ENCODE data around the gene AIRE. TPM values are rescaled to one million over a fixed set of nuclear protein-coding genes. Genes with fewer than 3 reads are reported as not detected.
"Not testable (repeated sequence)": the region's sequence is repeated elsewhere in the genome, so short reads cannot be mapped to it uniquely, and the experiment has no call there.

Gene AIRE
- total RNA-seq, 1 experiment from 2014 or later = not detected

GRCh38 chr21:44291078-44291935 lies 5.6 kb downstream of the AIRE start:
- no peak for DNase-seq (ENCODE audit: low read depth)

- DNase-seq (ENCODE audit: low read depth) = no peak
Measured at GRCh38 chr21:44291936-44292811, 6.5 kb downstream of the AIRE start.

DNA sequence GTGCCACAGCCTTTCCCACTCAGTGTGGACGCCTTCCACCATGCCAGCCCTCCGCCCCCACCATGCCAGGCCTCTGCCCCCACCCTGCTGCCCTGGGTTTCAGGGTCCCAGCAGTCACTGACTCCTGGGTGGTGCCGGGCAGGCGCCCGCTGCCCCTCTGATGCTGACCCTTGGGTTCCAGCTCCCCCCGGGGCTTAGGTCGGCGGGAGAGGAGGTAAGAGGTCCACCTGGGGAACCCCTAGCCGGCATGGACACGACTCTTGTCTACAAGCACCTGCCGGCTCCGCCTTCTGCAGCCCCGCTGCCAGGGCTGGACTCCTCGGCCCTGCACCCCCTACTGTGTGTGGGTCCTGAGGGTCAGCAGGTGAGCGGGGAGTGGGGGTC lies 7.1 kb downstream of the AIRE start:
- DNase-seq (ENCODE audit: low read depth) = no peak

- no peak for DNase-seq (ENCODE audit: low read depth)
Measured at GRCh38 chr21:44293551-44294231, 8.0 kb downstream of the AIRE start.

- DNase-seq (ENCODE audit: low read depth) = peak; percentile 61
Measured at GRCh38 chr21:44294391-44295162, 8.9 kb downstream of the AIRE start.

GRCh38 chr21:44295163-44295573 lies 9.5 kb downstream of the AIRE start:
- DNase-seq (ENCODE audit: low read depth) = peak; percentile 42

GRCh38 chr21:44295646-44296045 lies 10.0 kb downstream of the AIRE start:
- DNase-seq (ENCODE audit: low read depth) = no peak

DNA sequence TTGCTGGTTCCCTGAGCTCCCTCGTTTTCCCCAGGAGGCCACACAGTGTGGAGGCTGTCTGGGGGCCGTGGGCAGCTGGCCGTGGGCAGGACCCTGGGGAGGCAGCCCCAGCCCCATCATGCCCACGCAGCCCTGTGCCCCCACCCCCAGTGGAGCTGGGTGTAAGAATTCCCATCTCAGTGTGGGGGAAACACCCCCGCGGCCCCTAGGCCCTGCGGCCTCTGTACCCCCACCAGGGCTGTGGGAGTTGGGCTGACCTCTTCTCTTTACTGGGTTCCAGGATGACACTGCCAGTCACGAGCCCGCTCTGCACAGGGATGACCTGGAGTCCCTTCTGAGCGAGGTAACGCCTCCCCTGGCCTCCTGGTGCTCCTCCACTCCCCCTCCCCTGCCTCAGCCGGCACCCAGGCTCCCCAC lies 10.4 kb downstream of the AIRE start:
- no peak for DNase-seq (ENCODE audit: low read depth)

DNA sequence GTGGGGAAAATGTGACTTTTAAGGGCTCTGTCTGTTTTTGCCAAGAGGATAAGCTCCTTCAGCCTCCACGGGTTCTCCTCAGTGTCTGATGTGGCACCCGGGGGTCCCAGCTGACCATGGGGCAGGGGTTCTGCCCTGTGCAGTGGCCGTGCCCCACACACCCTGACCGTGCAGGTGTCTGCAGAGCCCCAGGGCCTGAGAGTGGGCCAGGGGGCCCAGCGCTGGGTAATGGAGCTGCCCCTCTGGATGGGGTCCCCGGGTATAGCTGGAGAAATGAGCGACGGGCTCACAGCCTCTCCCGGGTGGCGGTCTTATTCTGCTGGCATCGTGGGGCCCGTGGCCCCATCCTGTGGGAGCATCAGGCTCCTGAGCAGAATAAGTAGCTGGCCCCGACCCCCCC lies 11.2 kb downstream of the AIRE start:
- DNase-seq (ENCODE audit: low read depth) = no peak

GRCh38 chr21:44297525-44298290 lies 12.0 kb downstream of the AIRE start:
- DNase-seq (ENCODE audit: low read depth) = peak; percentile 79

DNA sequence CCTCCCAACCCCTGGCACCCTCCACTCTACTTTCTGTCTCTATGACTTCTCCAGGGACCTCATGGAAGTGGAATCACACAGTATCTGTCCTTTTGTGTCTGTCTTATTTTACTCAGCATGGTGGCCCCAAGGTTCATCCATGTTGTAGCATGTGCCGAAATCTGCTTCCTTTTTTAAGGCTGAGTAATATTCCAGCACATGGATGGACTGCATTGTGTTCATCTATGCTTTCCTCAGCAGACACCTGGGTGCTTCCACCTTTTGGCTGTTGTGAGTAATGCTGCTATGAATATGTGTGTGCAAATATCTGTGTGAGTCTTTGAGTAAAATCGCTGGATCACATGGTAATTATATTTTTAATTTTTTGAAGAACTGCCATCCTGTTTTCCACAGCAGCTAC lies 12.6 kb downstream of the AIRE start:
- no peak for DNase-seq (ENCODE audit: low read depth)

DNA sequence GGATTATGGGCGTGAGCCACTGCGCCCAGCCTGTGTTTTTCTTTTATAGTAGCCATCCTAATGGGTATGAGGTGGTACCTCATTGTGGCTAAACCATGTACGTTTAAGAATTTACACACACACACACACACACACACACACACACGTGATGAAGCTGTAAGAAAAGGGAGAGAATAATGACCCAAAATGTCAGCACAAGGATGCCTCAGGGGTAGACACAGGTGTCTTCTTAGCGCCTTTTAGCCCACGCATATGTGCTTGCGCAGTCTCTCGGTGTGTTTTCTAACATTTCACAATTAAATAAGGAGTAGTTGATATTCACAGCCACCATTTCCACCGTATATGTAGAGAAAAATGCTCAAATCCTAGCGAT lies 13.4 kb downstream of the AIRE start:
- DNase-seq (ENCODE audit: low read depth) = peak; percentile 35

DNA sequence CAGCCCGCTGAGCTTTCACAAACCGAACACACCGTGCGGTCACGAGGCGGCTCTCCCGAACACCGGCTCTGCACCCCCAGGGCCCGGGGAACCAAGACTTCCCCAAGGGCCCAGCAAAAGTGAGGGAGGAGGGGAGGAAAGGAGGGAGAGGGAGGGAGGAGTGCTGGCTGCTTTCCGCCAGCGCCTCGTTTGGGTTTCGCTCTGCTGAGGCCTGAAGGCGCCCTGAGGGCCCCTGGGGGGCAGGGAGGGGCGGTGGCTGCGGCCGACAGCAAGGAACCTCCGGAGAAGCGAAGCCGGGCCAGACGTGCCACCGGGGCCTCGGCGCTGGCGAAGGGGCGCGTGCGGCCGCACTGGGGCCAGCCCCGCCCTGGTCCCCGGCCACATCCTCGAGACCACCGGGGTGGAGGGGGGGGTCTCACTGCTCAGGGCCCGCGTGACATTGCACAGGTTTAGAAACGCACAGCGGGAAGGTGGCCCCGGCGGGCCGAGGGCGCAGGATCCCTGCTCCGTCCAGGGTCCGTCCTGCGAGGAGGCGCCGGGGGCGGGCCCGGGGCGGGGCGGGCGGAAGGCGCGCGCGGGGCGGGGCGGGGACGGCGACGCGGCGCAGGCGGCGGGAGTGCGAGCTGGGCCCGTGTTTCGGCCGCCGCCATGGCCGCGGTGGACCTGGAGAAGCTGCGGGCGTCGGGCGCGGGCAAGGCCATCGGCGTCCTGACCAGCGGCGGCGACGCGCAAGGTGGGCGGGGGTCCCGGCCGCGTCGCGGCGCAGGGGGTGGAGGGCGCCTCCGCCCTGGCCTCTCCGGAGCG lies 14.0 kb downstream of the AIRE start, which contains the start of gene PFKL:
Gene PFKL, plus strand, starts transcription at position 596 of the 804 bp plus-strand sequence. Its CDS starts 53 bp downstream, at position 649.
- DNase-seq (ENCODE audit: low read depth) = peak; percentile 84

DNA sequence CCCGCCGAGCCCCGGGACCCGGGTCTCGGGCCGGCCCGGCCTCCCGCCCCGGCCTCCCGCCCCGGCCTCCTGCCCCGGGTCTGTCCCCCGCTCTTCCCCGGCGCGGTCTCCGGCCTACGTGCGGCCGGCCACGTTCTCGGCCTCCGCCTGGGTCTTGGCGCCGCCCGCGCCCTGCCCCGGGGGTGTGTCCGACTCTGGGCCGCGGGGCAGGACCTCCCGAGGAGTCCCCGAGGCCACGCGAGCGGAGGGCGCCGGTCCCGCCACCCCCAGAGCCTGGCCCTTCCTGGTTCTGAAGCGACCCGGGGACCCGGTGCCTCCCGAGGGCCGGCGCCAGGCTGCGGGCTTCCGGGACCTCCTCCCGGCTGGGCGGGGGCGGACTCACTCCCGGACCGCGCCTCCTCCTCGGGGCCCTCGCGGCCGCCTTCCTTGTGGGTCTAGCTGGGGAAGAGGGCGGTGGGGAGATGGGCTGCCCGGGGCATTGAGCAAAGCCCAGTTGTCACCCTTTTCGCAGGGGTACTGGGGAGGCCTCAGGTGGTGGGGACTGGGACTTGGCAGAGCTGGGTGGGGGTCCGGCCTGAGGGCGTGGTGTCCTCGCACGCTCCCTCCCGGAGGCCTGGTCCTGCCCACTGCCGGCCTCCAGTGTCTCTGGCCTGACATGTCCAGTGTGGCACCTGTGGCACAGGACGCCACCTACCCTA lies 14.7 kb downstream of the AIRE start:
- peak; percentile 68 for DNase-seq (ENCODE audit: low read depth)

GRCh38 chr21:44301141-44301540 lies 15.5 kb downstream of the AIRE start:
- DNase-seq (ENCODE audit: low read depth) = no peak

GRCh38 chr21:44301961-44302406 lies 16.3 kb downstream of the AIRE start:
- DNase-seq (ENCODE audit: low read depth) = no peak

GRCh38 chr21:44302573-44303401 lies 17.1 kb downstream of the AIRE start:
- DNase-seq (ENCODE audit: low read depth) = not testable (repeated sequence)

- DNase-seq (ENCODE audit: low read depth) = no peak
Measured at GRCh38 chr21:44303490-44303981, 17.9 kb downstream of the AIRE start.

Data from RPMI7951 (cell line).